ENCODE data around the gene WNT11.

The WNT11 gene

DNA sequence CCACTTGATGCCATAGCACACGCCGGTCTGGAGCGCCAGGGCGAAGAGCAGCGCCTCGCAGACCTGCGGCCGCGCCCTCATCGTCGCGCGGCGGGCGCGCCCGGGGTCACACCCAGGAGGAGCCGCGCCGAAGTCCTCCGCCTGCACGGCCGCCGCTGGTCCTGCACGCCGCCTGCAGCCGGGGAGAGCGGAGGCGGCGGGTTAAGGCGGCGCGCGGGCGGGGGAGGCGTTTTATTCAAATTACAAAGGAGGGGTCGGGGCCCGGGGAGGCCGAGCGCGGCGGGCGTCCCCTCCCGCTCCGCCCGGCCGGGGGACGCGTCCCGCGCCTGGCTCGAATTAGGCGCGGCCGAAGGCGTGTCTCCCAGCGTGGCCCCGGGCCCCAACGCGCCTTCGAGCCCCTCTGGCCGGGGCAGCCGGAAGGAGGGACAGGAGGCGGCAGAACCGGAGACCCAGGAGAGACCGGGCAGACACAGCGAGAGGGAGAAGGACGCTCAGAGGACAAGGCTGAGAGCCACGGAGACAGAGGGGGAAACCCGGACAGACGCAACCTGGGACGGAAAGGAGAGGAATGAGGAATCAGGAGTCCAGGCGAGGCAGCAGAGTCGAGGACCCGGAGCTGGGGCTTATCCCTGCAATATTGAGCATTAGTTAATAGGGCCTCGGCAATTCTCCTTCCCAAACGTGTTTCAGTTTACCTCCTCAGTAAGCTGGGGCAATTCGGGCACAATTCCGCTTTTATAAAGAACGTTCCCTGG is at the start of gene WNT11:
WNT11 (minus strand) TSS at position 176 of the 755 bp plus-strand sequence; CDS start at position 81, 95 bp downstream.
- DNase-seq = peak; percentile 53

DNA sequence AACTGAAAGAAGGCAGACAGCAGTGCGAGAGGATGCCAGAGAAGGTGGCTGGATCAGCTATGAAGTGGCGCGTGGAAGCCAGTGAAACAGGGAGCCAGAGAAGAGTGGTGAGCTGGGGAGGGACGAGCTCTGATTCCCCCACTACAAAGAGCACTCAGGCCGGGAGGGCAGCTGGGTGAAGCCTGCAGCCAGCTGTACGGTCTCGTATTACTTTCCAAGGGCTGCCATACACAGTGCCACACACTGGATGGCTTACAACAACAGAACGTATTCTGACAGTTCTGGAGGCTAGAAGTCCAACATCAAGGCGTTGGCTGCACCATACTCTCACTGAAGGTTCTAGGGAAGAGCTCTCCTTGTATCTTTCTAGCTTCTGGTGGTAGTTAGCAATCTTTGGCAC is 47.1 kb upstream of the WNT11 start:
- no peak for DNase-seq

DNA sequence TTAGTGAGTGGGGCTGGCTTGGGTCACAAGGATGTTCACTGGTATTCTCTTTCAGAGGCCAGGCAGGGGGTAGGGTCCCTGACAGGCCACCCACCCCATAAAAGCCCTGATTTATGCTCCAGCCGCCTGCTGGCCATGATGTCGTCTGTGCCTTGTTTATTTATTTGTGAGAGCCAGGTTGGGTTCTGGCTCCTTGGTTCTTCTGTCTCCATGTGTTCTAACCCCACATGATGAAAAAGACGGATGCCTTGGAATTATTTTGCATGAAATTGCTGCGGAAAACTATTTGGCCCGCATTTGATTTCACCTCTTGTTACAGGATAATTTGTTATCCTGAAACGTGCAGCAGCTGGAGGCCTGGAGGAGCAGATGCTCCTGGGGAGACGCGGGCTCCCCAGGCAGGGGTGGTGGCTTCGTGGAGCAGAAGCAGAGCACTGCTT is 46.3 kb upstream of the WNT11 start:
- no peak for DNase-seq

DNA sequence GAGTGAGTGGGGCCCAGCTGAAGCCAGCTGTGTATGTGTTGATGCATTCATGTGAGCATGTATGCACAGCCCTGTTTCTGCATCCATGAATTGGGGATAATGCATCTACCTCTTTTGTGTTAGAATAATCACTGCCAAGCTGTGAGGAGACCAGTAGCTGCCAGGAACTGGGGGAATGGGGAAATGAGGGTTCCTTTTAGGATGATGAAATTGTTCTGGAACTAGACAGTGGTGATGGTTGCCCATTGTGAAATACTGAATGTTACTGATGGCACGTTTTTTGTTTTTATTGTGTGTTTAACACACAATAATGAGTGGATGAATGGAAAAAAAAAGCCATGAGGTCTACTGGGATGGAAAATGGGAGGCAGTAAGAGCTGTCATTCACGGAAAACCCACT is 45.3 kb upstream of the WNT11 start:
- DNase-seq = no peak

DNA sequence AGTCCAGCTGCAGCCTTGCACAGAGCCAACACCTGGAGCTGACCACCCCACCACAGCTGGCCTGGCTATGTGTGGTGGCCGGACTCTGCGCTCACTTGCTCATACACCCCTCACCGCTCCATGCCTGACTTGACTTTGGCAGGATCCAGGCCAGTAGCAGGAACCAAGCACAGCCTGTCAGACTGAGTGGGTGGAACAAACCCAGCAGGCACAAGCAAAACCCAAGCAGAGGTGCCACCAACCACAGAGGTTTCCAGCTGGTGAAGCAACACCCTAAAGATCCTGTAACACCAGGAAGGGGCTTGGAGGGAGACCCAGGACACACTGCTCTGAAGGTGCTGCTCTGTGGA is 44.9 kb upstream of the WNT11 start:
- DNase-seq = no peak

DNA sequence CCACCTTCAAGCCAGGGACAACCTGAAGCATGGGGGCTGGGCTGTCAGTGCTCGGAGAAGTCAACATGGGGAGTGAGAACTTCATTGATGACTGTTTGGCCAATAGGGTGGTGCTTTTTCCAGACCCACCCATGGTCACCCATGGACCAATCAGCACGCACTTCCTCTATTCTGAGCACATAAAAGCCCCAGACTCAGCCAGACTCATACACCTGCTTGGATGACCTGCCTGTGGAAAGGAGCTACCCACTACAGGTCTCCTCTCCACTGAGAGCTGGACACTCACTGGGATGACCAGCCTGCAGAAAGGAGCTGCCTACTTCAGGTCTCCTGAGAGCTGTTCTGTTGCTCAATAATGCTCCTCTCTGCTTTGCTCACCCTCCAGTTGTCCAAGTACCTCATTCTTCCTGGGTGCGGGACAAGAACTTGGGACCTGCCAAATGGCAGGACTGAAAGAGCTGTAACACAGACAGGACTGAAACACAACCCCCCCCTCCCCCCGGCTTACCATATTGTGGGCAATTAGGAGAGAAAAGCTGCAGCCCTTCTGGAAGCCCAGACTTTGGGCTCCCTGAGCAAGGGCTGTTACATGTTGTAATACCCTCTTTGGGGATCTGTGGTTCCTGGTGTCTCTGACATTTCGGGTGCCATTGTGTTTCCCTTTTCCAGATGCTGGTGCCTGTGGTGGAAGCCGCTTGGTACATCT is 44.4 kb upstream of the WNT11 start:
- DNase-seq = no peak

DNA sequence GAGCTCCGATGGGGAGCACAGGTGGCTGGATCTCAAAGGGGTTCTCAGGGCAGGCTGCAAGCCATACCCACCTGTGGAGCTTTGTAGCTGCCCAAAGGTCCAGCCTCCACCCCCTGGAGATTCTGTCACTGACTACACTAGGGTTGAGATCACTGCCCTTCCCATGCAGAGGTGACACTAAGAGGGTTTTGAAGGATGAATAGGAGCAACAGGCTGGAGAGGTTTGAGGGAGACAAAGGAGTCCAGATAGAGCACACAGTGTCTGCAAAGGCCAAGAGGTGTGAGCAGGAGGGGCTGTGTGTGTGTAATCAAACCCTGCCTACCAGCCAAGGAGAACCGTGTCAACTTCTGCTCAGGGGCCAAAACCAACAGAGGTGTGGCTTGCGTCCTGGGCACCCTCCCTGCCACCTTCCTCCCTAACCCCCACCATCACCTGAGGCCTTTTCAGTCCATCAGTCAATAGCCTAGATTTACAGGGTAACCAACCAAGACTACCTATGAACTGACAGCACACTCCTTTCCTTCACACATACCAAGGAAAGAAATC is 43.0 kb upstream of the WNT11 start:
- DNase-seq = no peak

DNA sequence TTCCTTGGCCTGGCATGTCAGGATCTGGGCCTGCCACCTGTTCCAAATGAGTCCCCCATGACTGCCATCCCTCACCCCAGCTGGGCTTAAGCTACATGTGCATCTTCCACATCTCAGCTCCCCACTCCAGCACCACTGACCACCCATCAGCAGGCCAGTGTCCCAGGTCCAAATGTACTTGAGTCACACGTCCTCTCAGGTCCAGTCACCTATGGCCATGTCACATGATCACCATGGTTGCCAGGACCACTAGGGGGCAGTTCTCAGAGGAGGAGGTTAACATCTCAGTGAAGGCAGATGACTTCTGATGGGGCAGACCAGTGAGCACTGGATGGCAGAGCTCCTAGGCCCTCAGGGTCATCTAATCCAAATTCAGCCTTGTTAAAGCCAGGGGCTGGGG is 41.9 kb upstream of the WNT11 start:
- no peak for DNase-seq

DNA sequence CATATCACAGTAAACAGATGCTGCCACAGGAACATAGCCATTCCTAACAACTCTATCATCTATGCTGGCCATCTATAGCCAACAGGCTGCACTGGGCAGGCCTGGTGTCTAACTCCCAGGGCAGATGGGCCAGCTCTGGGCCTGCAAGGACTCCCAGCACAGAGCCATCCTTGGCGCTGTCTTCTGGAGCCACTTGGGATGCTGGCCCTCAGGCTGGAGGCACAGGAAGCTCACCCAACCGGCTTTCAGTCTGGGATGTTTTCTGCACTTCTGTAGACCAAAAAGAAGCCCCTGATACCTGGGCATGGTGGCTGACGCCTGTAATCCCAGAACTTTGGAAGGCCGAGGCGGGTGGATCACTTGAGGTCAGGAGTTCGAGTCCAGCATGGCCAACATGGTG is 40.8 kb upstream of the WNT11 start:
- no peak for DNase-seq

DNA sequence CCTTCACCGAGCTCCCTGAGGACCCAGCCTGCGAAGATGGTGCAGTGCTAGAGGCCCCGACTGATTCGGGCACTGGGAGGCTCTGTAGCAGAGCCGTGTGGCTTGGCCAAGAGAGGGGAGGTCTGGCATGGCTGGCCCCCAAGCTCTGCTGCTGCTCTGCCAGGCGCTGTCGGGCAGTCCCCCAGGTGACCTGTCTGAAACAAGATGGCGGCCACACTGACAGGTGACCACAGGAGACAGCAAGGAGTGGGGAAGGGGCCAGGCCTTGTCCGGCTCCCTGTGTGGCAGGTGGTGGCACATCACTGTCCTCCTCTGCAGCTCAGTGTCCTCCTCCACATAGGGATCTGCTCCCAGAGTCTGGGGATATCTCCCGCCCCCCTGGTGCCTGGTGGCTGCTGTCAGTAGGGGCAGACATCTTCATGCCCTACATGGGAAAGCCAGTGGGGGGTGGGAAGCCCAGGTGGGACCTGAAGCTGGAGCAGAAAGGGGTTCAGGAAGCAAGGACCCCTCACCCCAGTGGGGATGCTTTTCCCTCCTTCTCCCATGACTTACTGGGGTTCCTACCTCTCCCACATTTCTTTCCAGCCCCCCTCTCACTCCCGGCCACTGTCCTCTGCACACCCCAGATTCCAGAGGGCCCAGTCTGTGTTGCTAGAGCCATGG is 40.1 kb upstream of the WNT11 start:
- no peak for DNase-seq

DNA sequence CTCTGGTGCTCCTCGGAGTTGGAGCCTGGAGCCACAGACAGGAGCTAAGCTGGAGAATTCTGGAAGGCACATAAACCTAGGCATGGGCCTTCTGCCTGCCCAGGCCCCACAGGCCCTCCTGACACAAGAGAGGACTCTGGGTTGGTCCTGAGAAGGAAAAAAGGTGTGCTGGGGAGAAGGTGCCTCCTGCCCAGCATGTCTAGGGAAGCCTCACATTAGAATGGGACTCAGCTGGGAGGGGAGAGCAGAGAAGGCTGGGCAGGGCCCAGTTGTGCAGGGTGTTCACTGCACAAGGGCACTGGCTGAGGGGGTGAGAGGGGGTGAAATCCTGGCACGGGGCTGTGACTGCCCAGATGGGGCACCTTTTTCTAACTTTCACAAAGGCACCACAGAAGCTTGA is 39.4 kb upstream of the WNT11 start:
- DNase-seq = no peak

DNA sequence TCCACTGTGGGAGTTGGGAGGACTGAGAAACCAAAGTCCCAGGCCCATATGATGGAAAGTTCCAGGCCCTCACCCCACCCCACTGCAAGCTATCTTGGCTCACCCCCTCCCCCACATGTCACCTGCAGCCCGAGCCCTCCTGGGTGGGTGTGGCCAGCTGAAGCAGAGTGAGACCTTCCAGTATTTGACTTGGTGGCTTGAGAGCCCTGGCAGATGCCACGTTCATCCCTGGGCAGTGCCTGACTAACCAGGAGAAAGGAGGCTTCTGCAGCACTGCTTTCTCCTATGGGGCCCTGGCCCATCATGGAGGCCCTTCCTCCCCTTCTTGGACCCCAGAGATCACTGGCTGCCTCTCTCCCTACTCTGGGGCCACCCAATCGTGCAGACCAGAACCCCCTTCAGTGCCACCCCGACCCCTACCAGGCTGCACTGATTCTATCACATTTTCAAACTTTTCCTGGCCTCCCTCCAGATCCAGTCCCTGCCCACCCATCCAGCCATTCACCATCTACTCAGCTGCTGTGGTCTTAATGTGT is 38.1 kb upstream of the WNT11 start:
- DNase-seq = no peak

DNA sequence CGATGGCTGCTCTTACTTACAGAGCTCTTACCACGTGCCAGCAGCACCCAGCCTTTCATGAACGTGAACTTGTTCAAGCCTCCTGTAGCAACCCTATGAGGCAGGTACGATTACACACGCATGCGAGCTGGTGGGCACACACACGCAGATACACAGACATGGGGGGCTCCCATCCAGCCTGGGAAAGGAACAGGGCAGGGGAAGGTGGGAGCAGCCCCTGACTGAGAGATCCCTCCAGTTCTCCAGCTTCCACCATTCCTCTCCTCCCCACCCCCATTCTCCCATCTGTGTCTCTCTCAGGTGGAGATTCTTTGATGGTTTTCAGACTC is 37.6 kb upstream of the WNT11 start:
- no peak for DNase-seq

DNA sequence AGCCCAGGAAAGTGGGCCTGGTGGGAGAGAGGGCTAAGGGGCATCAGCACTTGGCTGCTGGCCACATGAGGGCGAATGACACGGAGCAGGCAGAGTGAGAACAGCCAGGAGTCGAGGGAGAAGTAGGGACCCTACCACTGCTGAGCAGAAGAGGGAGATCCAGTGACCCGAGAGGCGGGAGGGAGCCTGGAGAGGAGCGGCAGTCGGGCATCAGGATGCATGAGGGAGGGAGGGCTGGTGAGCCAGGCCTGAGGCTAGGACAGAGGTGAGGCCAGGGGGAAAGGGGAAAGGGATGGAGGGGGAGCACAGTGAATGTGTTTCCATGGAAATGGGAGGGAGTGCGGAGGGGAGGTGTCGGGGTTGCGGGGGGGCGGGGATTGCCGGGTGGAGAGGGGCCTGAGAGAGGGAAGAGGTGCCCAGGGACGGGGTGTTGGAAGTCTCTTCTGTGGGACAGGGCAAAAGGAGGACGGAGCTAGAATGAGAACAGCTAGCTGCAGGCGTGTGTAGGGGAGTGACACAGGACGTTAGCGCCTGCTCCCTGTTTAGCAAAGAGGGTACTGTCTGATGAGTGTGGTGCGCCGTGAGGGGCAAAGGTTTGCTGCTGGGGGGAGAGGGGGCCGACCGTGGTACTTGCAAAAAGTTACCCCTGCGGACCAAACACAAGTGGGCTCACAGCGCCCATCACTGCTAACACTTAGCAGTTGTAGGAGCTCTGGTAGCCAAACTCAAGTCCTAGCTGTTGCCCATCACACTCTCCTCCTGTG is 37.1 kb upstream of the WNT11 start:
- no peak for DNase-seq

DNA sequence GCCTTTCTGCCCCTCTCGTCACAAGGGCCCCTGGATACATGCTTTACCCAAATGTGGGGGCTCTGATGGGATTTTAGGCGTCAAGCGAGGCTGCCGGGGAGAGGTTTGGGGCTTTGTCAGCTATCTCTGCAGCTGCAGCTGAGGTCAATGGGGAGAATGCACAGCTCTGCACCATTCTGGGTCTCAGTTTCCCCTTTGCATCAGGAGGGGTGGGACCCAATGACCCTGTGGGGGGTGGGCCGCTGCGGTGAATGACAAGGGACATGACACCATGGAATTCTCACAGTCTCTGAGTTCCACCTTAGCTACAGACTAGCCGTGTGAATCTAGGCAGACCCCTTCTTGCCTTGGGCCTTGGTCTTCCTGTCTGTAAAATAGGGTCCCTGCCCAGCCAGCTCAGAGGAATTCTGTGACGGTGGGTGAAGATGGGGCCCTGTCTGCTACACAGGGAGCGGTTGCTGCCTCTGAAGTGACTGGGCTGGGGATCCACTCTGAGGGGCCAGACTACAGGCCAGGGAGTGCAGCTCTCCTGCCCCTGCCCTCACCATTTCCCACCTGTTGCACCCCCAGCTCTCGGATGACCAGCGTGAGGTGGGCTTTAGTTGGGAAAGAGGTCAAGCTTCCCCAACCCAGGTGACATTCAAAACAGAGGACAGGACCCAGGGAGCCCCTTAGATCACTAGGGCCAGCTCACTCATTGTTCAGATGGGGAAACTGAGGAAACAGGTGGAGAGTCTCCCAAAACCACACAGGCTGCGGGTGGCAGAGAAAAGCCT is 35.9 kb upstream of the WNT11 start:
- DNase-seq = no peak

DNA sequence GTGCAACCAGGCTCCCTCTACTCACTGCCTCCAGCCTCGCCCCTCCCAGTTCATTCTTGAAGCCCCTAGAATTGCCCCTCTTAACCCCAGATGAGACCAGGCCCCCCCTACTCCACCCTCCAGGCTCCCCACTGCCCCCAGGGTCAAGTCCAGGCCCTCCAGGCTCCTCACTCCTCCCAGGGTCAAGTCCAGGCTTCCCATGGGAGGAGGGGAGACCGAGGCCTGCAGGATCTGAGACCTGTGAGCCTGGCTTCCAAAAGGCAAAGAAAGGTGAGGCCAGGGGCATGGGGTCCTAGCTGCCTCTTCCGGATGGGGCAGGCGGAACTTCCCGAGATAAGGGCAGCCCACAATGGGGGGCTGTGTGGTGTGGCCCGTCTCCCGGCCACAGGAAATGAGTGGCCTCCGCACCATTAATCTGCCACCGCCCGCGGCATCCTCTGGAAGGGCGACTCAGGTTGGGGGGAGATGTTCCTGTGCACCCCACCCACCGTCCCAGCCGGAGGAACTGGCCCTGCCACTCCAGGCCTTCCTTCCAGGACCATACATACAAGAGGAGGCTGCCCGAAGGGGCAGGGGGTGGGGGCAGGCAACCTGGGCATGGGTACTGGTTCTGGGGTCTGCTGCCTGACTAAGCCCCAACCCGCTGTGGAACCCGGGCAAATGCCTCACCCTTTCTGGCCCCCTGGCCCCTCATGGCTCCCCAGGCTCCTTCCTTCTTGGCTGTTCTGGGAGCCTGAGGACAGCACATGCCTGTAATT is 35.1 kb upstream of the WNT11 start:
- DNase-seq = no peak

DNA sequence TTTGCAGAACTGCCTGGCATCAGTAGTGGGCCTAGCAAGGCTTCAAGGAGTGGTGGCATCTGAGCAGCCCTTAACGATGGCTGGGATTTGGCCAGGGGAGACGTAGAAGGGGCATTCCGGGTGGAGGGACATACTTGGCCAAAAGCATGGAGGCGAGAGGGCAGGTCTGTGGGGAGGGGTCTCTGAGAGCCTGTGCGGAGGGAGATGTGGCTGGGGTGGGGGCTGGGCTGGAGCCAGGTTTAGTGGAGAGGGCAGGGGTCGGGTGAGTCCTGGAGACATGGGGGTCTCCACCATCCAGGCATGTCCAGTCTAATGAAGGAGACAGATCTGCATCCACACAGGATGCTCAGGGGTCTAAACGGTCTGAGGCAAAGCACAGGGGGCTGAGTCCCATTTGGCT is 34.4 kb upstream of the WNT11 start:
- DNase-seq = no peak

DNA sequence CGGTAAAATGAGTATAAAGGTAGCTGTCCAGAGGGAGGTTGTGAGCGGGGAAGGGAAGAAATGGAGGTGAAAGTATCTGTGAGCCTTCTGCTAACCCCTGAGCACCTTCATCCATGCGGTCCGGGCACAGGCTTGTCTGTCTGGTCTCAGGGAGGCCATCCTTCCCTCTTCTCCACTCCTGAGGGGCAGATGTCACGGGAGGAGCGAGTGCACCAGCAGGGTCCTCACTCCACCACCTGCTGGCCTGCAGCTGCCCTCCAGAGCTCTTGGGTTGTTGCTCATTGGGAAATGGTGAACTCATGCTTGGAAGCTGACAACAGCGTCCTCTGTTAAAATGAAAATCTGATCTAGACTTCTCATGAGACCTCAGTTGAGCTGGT is 33.8 kb upstream of the WNT11 start:
- DNase-seq = no peak

DNA sequence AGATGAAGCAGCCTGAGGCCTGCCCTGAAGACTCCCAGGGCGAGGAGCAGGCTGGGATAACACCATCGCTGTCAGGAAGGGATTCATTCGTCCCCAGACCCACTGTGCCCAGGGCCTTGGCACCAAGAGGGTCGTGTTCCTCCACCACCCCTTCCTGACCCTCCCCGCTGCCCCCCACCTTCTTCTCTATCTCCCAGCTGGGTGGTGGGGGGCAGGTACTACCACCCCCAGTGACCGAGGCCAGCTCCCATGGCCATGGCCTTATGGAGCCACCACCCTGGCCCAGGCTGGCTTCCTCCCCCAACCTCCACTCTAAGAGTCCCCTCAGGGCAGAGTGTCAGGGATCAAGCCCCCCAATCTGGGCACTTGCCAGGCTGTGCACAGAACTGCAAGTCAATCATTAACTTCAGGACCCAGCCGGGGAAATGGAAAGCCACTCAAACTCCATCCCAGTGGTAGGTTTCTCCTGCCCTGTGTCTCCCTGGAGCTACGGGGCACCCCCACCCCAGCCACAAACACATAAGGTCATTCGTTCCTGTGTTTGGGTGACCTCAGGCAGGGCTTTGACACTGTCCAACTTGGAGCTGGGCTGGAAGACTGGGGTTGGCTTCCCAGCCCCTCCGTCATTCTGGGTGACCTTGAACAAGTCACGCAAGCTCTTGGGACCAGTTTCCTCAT is 33.3 kb upstream of the WNT11 start:
- DNase-seq = no peak

DNA sequence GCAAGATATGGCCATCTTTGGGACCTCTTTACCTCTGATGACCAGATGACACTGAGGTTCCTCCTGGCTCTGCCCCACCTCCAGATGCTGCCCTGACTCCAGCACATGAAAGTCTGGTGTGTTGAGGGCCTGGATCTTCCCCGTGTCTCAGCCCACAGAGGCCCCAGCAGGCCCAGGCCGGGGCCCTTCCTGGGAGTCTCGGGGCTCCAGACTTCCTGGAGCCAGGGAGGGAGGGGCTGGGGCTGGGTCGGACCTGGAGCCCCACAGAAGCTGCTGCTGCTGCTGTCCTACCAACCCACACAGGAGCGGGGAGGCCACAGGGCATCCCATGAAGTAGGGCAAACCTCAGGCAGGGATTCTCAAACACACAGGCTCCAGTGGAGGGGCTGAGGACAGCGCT is 32.2 kb upstream of the WNT11 start:
- no peak for DNase-seq

DNA sequence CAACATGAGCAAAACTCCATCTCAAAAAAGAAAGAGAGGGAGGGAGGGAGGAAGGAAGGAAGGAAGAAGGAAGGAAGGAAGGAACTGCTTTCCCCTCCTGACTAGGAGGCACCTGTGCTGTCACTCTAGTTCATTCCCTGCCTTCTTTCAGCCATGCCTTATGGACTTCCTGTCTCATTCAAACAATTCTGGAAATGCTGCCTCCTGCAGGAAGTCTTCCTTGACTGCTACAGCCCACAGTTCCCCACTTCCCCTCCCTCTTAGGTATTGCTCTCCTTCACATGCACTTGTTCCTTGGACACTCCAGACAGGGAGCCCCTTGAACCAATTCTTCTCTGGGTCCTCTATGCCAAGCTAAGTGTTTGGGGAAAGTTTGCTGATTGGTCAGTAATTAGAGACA is 31.6 kb upstream of the WNT11 start:
- no peak for DNase-seq
